Stimulated activated effector memory CD8-positive, alpha-beta T cell treated with anti-CD3 and anti-CD28 coated beads, Interleukin-12 subunit alpha, Interleukin-12 subunit beta, amount 100 ng/mL, for 72 hours (primary cell): ENCODE measurements around the gene EPHB1.

Experiments
- ATAC-seq: fragments of 150-1000 bp; cut with Tn5 transposase; 2 replicates; pipeline ENCODE4 v1.10.0; 2021
- DNase-seq, 2 donors: peaks; one replicate each; pipeline ENCODE4 v3.0.0; 2021 to 2022; ENCODE audit warnings: low spot score in 2 of 2
- H3K27ac Mint-ChIP-seq: one replicate; pipeline ENCODE4 v1.8.0; 2022; ENCODE audit warnings: mild to moderate bottlenecking, mixed read lengths
- H3K36me3 Mint-ChIP-seq: one replicate; pipeline ENCODE4 v1.8.0; 2022; ENCODE audit warnings: mild to moderate bottlenecking, mixed read lengths
- H3K4me1 Mint-ChIP-seq: one replicate; pipeline ENCODE4 v1.8.0; 2022; ENCODE audit warnings: mixed read lengths
- H3K4me3 Mint-ChIP-seq: one replicate; pipeline ENCODE4 v1.8.0; 2022; ENCODE audit warnings: mild to moderate bottlenecking, mixed read lengths
- H3K9me3 Mint-ChIP-seq: one replicate; pipeline ENCODE4 v1.8.0; 2022; ENCODE audit warnings: mixed read lengths

The EPHB1 gene

GRCh38 chr3:134810850-134811249, 15.8 kb downstream of the EPHB1 start:
- Mint-ChIP-seq H3K9me3 (no peaks in the 10 kb centered on the region), H3K36me3 (no peaks in the 10 kb centered on the region), H3K4me3 (no peak overlapping the region), H3K4me1 (no peaks in the 10 kb centered on the region), H3K27ac (no peak overlapping the region)
- ATAC-seq (no peak), DNase-seq (no peak)

- ATAC-seq: no peak
- no peak for DNase-seq
- no peak overlapping the region for H3K4me3 Mint-ChIP-seq
- H3K27ac Mint-ChIP-seq: no peak overlapping the region
- no peaks in the 10 kb centered on the region for H3K4me1 Mint-ChIP-seq
- no peaks in the 10 kb centered on the region for H3K9me3 Mint-ChIP-seq
- H3K36me3 Mint-ChIP-seq: no peaks in the 10 kb centered on the region
Measured at GRCh38 chr3:134813618-134814017, 18.6 kb downstream of the EPHB1 start.

- DNase-seq (no peak), ATAC-seq (no peak)
- Mint-ChIP-seq H3K4me1 (no peaks in the 10 kb centered on the region), H3K27ac (no peak overlapping the region), H3K36me3 (no peaks in the 10 kb centered on the region), H3K4me3 (no peak overlapping the region), H3K9me3 (no peaks in the 10 kb centered on the region)
Measured at GRCh38 chr3:134815519-134815918, 20.5 kb downstream of the EPHB1 start.

GRCh38 chr3:134816623-134817022, 21.6 kb downstream of the EPHB1 start:
- H3K9me3 Mint-ChIP-seq: no peaks in the 10 kb centered on the region
- DNase-seq (no peak), ATAC-seq (no peak)
- no peaks in the 10 kb centered on the region for H3K36me3 Mint-ChIP-seq
- H3K27ac Mint-ChIP-seq: no peak overlapping the region
- no peaks in the 10 kb centered on the region for H3K4me1 Mint-ChIP-seq
- H3K4me3 Mint-ChIP-seq: no peak overlapping the region

- no peak overlapping the region for H3K27ac Mint-ChIP-seq
- H3K36me3 Mint-ChIP-seq: no peaks in the 10 kb centered on the region
- no peak overlapping the region for H3K4me3 Mint-ChIP-seq
- H3K9me3 Mint-ChIP-seq: no peaks in the 10 kb centered on the region
- ATAC-seq (peak; percentile 11), DNase-seq (no peak)
- H3K4me1 Mint-ChIP-seq: no peaks in the 10 kb centered on the region
Measured at GRCh38 chr3:134817297-134817696, 22.2 kb downstream of the EPHB1 start.

GRCh38 chr3:134820994-134821393, 25.9 kb downstream of the EPHB1 start:
- no peak for ATAC-seq
- no peak overlapping the region for H3K27ac Mint-ChIP-seq

GRCh38 chr3:134822090-134822489, 27.0 kb downstream of the EPHB1 start:
- Mint-ChIP-seq H3K36me3 (no peaks in the 10 kb centered on the region), H3K27ac (no peak overlapping the region)

More at GRCh38 chr3:134820994-134821393, 25.9 kb downstream of the EPHB1 start:
- Mint-ChIP-seq H3K4me3 (no peak overlapping the region), H3K36me3 (no peaks in the 10 kb centered on the region), H3K9me3 (no peaks in the 10 kb centered on the region), H3K4me1 (no peaks in the 10 kb centered on the region)
- DNase-seq: no peak

GRCh38 chr3:134823679-134824078, 28.6 kb downstream of the EPHB1 start:
- Mint-ChIP-seq H3K4me1 (no peaks in the 10 kb centered on the region), H3K4me3 (no peak overlapping the region), H3K9me3 (no peaks in the 10 kb centered on the region), H3K36me3 (no peaks in the 10 kb centered on the region), H3K27ac (no peak overlapping the region)
- DNase-seq: no peak
- ATAC-seq: no peak

More at GRCh38 chr3:134822090-134822489, 27.0 kb downstream of the EPHB1 start:
- Mint-ChIP-seq H3K4me1 (no peaks in the 10 kb centered on the region), H3K9me3 (no peaks in the 10 kb centered on the region), H3K4me3 (no peak overlapping the region)
- ATAC-seq (peak; percentile 29), DNase-seq (no peak)

GRCh38 chr3:134824791-134825190, 29.7 kb downstream of the EPHB1 start:
- Mint-ChIP-seq H3K4me3 (no peak overlapping the region), H3K36me3 (no peaks in the 10 kb centered on the region), H3K9me3 (no peaks in the 10 kb centered on the region), H3K27ac (no peak overlapping the region), H3K4me1 (no peaks in the 10 kb centered on the region)
- ATAC-seq (no peak), DNase-seq (no peak)

- Mint-ChIP-seq H3K36me3 (no peaks in the 10 kb centered on the region), H3K4me3 (no peak overlapping the region), H3K27ac (no peak overlapping the region), H3K9me3 (no peaks in the 10 kb centered on the region), H3K4me1 (no peaks in the 10 kb centered on the region)
- DNase-seq (no peak), ATAC-seq (no peak)
Measured at GRCh38 chr3:134827213-134827612, 32.2 kb downstream of the EPHB1 start.

- no peak for ATAC-seq
- no peaks in the 10 kb centered on the region for H3K36me3 Mint-ChIP-seq
Measured at GRCh38 chr3:134829721-134830120, 34.7 kb downstream of the EPHB1 start.

GRCh38 chr3:134832585-134832984, 37.5 kb downstream of the EPHB1 start:
- no peak for ATAC-seq
- Mint-ChIP-seq H3K36me3 (no peaks in the 10 kb centered on the region), H3K4me3 (no peak overlapping the region), H3K9me3 (no peaks in the 10 kb centered on the region), H3K27ac (no peak overlapping the region), H3K4me1 (no peaks in the 10 kb centered on the region)
- no peak for DNase-seq

More at GRCh38 chr3:134829721-134830120, 34.7 kb downstream of the EPHB1 start:
- no peak overlapping the region for H3K4me3 Mint-ChIP-seq
- H3K4me1 Mint-ChIP-seq: no peaks in the 10 kb centered on the region
- H3K27ac Mint-ChIP-seq: no peak overlapping the region
- DNase-seq: no peak
- H3K9me3 Mint-ChIP-seq: no peaks in the 10 kb centered on the region

- H3K36me3 Mint-ChIP-seq: no peaks in the 10 kb centered on the region
- no peaks in the 10 kb centered on the region for H3K9me3 Mint-ChIP-seq
- H3K27ac Mint-ChIP-seq: no peak overlapping the region
- peak; percentile 14 for ATAC-seq
- no peak for DNase-seq
- no peaks in the 10 kb centered on the region for H3K4me1 Mint-ChIP-seq
- H3K4me3 Mint-ChIP-seq: no peak overlapping the region
Measured at GRCh38 chr3:134833453-134834163, 38.5 kb downstream of the EPHB1 start.

GRCh38 chr3:134836921-134837320, 41.9 kb downstream of the EPHB1 start:
- Mint-ChIP-seq H3K36me3 (no peaks in the 10 kb centered on the region), H3K9me3 (no peaks in the 10 kb centered on the region), H3K4me1 (no peaks in the 10 kb centered on the region), H3K4me3 (no peak overlapping the region), H3K27ac (no peak overlapping the region)
- no peak for DNase-seq
- no peak for ATAC-seq

- Mint-ChIP-seq H3K9me3 (peaks cover 3% of the 10 kb centered on the region), H3K4me3 (no peak overlapping the region), H3K27ac (no peak overlapping the region), H3K36me3 (no peaks in the 10 kb centered on the region), H3K4me1 (no peaks in the 10 kb centered on the region)
- DNase-seq: no peak
- no peak for ATAC-seq
Measured at GRCh38 chr3:134838599-134838998, 43.5 kb downstream of the EPHB1 start.

GRCh38 chr3:134839422-134839821, 44.4 kb downstream of the EPHB1 start:
- DNase-seq: no peak
- H3K4me3 Mint-ChIP-seq: no peak overlapping the region
- H3K9me3 Mint-ChIP-seq: peaks cover 8% of the 10 kb centered on the region
- no peaks in the 10 kb centered on the region for H3K36me3 Mint-ChIP-seq
- ATAC-seq: peak; percentile 27
- H3K27ac Mint-ChIP-seq: no peak overlapping the region
- no peaks in the 10 kb centered on the region for H3K4me1 Mint-ChIP-seq
